Activated naive CD4-positive, alpha-beta T cell (primary cell): ENCODE results near the gene SYNPO2.
"Not testable (repeated sequence)": the region's sequence is repeated elsewhere in the genome, so short reads cannot be mapped to it uniquely, and the experiment has no call there.

Experiments used
- DNase-seq, 4 experiments: peaks; one replicate each; lab custom pipeline; 2025; lab: John Stamatoyannopoulos, UW

SYNPO2 gene

DNA sequence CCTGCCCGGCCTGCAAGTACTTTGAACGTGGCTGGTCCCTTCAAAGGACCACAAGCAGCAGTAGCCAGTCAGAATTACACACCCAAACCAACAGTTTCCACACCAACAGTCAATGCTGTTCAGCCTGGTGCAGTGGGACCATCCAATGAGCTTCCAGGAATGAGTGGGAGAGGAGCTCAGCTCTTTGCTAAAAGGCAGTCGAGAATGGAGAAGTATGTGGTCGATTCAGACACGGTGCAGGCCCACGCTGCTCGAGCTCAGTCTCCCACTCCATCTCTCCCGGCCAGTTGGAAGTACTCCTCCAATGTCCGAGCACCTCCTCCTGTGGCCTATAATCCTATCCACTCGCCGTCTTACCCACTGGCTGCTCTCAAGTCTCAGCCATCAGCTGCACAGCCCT lies 142.6 kb downstream of the SYNPO2 start:
- no peak for DNase-seq

DNA sequence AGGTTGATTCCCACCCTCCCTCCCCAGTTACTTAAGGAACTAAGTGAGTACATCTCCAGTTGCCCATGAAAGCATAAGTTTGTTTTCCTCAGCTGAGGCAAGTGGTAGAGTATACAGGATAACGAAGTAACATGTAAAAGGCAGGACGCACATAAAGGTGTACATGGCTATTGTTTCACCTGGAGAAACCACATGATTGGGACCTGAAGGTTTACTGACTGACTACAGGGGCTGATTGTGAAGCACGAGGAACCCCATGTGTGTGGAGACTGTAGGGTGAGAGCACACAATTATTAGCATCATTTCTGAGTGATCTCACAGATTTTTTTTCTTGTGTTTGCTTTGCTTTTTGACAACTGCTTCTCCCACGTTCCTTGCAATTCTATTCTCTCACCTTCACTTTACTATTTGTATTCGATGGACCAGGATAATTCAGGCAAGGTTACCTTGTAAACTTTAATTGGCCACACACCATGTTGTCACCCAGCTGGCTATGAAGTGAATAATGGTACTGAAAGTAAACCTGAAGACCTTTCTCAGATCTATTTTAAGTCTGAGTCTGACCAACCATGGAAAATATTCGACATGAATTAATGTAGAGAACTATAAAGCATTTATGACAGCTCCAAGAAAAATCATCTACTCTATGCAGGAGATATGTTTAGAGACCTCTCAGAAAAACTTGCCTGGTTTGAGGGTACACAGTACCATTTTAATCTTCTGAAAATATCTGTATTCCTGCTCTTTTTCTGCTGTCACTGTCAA lies 144.4 kb downstream of the SYNPO2 start:
- DNase-seq = no peak

DNA sequence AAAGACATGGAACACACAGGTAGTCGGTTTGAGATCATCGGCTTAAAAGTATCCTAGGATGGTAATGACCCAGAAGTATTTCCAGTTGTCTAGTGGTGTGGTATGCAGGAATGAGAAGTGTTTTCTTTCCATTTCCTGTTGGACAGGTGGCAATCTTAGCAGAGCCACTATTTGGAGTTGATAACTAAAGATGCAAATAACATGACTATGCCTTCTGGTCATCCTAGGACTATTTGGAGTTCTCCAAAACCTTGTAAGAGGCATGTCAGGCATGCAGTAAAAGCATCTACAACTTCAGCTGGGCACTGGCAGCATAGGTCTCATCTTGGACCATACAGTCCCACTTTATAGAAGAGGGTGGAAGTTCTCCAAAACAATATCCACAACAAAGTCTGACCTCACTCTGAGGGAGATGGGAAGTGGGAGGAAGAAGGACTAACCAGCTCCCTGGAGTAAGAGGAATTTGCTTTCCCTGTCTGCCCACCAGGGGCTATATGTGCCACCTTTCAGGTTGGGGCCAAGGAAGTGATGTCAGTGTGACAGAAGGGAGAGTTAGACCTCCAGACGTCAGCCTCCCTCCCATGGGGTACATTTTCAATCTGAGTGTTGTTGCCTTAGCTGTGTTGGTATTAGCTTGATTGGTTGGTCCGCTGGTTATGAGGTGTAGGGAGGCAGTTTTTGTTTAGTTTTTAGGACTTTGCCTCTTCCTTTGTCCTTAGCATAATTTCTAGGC lies 145.8 kb downstream of the SYNPO2 start:
- no peak for DNase-seq

DNA sequence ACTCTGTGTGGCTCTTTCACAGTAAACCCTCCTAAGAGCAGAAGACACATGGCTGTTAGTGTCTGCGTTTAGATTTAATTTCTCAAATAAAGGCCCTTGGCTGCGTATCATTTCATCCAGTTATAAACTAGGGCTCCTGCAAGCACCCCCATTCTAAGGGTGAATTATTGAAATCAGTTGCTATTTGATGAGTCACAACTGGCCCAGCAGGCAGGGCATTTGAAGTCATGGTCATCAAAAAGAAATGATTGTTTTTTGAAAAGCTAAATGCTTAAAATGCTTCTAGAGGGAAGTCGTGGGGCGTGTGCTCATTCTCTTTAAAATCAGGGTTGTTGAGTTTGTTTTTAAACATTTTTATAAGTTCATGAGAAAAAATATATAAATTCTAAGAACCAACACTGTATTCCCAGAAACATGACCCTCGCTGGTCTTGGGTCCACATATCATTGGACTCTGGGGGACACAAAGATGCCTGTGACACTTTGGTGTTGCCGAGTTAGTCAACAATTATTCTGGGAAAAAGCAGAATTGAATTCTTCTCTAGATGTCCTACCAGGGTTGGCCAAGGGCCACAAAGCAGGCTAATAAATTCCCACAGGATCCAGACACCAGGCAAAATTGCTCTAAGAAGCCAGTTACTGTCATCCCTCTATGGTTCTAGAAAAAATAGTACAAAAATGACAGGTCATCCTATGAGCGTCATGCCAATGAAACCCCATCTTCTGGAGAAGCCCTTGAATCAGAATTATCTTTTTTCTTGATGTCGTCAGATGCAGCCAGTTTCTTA lies 147.5 kb downstream of the SYNPO2 start:
- DNase-seq = no peak

DNA sequence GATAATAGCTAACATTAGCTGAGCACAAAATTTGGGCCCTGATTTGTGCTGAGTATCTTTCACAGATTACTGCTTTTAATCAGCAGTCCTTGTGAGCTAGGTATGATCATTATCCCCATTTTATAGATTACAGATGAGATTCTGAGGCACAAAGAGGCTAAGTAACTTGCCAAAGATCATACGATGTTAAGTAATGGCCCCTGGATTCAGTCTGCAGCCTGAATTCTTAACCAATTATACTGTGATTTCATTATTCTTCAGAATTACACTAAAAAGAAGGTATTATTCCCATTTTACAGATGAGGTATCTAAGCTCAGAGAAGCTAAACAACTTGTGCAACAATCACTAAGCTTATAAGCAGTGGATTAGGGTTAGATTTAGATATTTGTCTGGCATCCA lies 149.1 kb downstream of the SYNPO2 start:
- DNase-seq = no peak

DNA sequence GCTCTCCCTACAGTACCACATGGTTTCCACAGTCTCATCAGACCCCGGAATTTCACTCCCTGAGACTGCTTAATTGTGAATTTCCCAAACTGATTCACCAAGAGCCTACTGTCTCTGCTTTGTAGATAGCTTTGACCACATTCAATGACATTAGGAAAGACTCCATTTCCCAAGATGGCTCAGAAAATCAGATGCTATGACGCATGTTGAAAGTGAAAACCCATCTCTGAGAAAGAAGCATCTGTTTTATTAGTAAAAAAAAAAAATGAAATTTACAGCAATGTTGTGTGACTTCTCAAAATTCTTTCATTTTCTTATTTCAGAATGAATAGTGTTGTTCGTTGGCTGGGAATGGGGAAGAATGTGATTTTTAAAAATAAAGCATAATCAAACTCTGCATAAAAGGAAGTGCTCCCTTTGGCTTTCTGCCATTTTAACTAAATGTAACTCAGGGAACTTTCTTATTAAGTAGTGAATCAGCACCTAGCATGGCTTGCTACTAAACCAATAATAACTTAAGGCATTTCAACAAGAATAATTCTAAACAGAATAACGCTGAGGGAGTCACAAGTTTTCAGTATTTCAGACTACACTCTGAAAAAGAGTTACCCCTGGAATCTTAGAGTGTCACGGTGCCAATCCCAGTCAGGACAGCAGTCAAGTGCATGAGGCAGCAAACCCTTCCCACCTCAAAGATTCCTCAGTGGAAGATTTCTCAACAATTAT lies 149.6 kb downstream of the SYNPO2 start:
- DNase-seq = no peak

DNA sequence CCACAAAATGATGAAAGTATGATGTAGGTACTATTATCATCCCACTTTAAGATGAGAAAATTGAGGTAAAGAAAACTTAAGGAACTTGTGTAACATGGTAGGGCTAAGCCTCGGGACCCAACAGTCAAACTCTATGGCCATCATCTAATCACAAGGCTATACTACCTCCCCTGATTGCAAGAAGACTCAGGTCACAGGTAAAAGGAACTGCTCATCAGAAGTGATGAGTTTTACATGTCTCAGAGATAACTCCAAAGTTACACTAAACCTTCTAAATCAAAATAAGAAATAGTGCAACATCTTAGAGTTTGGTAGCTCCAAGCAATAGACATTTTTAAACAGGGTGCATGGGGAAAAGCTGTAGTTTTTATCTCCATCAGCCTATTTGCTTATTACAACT lies 150.5 kb downstream of the SYNPO2 start:
- no peak for DNase-seq

DNA sequence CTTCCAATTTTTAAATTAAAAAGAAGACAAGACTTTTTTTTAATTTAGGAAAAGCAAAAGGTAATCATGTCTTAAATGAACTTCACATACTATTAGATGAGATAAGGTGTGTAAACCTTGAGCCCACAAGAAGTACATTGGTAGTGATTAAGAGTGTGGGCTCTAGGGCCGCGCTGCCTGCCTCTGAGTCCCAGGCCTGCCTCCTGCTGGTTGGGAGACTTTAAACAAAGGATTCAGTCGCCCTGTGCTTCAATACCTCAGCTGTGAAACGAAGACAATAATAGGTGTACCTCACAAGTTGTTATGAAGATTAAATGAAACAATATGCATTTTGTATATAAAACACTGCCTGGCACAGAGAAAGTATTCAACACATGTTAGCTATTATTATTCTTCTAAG lies 151.1 kb downstream of the SYNPO2 start:
- no peak for DNase-seq

DNA sequence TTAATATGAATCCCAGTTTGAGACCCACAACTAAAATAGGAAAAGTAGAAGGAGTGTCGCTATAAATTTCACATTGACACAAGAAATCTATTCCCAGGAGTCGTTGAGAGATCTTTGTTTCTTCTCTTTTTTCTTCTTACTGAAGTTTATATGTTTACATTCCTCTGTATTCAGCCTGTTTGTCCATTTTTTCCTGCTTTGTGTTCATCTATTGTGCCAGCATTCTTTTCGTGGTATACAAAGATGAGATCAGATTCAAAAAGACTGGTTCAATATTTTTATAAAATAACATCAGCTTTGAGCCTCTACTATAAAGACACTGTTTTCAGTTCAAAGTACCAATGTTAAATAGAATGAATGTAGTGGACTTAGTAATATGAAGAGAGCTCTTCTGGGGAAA lies 151.6 kb downstream of the SYNPO2 start:
- DNase-seq = no peak

DNA sequence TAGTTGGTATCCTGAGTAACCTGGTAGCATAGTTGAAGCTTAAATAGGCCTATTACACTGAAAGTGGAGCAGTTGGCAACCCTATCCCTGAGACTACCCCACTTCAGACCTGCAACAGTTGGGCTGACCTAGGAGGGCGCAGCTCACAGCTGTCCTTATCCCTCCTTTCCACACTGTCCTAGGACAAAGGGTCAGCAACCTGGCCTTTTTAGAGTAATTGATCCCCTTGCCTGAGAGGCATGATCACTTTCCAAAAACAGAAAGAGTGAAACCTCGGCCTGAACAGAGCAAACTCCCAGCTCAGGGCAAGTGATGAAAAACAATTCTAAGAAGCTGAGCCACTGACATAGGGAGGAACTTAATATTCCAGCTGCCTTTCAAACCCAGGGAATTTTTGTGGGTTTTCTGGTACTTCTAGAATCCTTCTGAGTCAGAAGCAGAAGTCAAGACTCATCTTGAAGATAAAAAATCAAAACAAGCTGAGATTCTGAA lies 152.1 kb downstream of the SYNPO2 start:
- no peak for DNase-seq

DNA sequence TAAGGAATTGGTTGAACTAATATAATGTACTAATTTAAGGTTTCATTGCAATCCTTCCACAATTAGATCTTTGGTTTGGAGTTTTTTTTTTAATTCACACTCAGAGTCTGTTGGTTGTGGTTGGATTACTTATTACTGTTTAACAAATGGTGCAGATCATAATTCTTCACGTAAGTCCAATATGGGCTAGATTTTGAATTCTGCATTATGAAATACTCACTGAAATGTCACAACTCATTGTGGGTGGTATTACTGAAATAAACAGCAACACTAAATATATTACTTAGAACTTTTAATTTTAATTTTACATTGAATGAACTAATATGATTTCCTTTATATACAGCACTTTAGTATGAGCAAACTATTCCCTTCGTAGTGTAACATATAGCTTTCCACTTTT lies 152.7 kb downstream of the SYNPO2 start:
- DNase-seq = no peak

DNA sequence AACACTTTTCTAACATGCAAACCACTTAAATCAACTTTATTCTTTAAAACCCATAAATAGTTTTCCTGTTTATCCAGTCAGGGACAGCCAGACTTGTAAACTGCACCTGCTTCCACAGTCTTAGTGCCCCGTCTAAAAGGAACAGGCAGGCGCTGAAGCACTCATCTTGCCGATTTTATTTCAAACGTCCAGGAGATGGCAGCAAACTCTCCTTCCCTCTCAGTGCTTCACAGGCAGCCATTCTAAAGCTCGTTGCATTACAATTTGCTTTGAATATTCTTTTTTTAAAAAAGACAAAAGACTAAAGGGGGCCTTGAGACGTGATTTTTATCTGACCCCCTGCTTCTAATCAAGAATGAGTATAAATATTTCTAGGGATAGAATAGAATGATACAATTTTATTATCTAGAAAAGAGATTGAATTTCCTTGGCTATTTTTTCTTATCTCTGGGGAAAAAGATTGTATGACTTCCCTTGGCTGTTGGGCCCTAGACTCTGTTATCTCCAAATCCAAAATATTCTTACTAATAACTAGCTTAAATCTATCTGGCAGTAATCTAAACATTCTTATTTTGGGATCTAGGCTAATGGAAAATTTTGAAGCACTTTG lies 153.4 kb downstream of the SYNPO2 start:
- DNase-seq = peak in 2 of 4 experiments; percentile 2 to 6

DNA sequence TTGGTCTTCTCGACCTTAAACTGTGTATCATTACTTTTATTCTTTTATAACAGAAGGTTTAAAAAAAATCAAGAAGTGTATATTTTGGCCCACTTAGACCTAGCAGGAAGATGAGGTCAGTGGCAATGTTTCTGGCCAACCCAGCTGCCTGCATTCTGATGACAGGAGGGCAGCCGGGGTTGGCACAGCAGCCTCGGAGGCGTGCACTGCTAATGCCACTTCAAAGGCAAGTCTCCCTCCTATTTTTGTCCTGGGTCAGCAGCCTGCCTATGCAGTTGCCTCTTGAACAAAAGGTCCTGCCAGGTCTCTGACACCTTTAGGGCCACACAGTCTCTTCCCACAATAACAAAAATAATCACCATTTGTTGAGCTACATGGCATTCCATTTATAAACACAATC lies 157.6 kb downstream of the SYNPO2 start:
- DNase-seq = no peak

DNA sequence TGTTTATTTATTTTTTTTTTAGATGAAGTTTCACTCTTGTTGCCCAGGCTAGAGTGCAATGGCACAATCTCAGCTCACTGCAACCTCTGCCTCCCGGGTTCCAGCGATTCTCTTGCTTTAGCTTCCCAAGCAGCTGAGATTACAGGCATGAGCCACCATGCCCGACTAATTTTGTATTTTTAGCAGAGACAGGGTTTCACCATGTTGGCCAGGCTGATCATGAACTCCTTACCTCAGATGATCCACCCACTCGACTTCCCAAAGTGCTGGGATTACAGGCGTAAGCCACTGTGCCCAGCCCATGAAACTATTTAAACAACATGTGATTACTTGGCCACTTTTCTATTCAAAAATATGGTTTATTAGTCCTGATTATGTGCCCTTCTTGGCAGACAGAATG lies 158.4 kb downstream of the SYNPO2 start:
- DNase-seq = not testable (repeated sequence)

DNA sequence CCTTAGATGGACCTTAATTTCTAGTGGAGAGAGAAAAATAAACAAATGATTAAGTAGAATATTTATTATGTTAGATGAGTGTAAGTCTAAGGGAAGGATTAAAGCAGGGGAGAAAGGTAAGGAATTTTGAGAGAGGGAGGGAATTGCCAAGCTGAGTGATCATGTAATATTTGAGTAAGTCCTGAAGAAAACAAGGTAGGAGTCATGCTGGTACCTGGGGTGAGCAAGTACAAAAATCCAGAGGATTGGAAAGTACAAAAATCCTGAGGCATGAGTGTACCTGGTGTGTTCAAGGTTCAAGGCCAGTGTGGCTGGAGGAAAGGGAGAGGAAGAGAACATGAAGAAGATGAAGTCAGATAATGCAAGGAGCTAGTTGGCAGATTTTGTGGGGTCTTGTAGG lies 159.8 kb downstream of the SYNPO2 start:
- no peak for DNase-seq

DNA sequence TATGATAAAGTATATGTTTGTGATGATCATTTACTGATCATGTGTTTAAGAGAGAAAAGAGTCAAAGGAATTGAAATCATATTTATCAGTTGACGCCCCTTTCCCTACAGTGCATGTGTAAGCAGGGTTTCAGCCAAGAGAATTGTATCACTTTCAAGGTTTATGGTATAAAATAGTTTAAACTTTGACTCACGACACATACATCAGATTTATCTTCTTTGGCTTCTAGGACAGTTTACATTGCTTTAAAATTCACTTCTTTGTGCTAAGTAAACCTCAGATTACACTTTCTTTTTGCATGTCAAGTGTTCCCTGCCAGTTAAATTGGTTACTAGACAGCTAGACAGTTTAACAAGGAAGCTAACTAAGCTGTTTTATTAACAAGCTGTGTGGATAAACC lies 160.7 kb downstream of the SYNPO2 start:
- DNase-seq = no peak

DNA sequence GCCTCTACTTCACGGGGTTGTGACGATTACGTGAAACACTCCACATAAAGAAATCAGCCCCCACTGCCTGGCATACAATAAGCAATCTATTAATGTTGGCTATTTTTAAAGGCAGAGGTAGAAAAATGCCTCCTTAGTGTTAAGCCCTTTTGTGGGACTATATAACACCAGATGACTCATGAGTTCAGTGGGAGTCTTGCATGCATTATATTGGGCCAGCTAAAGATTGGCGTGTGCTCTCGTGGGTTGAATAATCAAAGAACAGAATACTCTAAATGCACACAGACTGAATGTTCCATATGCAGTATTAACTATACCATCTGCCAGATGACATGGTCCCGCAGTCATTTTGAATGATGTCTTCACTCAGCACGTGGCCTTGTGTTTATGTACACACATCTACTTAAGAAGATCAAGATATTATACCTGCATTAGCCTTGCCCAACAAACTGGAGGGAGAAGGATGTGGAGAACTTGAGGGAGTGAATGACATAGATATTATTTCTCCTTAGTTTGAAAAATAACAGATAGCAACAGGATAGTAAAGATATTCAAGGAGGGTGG lies 162.0 kb downstream of the SYNPO2 start:
- DNase-seq = no peak

DNA sequence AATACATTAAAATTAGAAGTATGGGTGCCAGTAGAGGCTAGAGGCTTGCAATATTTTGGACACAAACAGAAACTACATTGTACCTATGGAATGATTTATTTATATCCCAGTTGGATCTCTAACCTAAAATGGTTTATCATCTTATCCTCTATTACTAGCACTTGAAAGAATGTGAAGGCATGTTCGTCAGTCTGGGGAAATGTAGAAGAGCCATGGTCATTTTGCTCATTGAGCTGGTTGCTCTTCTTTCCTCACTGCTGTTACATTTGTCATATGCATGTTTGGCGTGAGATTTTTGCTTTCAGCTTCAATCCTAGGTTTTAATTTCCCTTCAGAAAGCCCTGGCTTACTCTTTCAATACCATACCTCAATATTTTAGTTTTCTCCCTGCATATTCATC lies 164.6 kb downstream of the SYNPO2 start:
- no peak for DNase-seq

DNA sequence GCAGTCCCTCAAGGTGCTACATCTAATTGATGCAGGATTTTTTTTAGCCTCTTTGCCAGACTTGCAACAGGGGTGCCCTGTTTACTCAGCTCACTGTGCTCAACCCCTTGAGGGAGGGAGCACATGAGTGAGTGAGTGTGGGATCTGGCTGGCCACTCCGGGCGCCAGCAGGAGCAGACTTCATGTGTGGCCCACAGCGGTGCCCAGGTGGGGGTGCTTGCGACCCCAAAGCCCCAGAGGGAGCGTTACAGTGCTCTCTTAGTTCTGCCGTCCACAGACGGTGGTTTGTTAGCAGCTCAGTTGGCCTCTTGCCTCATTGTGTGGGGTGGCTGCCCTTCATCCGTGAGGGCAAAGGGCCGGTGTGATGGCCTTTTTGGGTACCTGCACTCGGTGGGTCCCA lies 165.3 kb downstream of the SYNPO2 start:
- no peak for DNase-seq

DNA sequence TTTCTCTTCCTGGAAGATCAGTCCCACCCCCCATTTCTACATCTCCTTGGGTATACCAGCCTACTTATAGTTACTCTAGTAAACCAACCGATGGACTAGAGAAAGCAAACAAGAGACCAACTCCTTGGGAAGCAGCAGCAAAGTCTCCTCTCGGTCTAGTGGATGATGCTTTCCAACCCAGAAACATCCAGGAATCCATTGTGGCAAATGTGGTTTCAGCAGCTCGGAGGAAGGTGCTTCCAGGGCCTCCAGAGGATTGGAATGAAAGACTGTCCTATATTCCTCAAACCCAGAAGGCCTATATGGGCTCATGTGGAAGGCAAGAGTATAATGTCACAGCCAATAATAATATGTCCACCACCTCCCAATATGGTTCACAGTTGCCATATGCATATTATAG lies 168.8 kb downstream of the SYNPO2 start:
- DNase-seq = no peak

DNA sequence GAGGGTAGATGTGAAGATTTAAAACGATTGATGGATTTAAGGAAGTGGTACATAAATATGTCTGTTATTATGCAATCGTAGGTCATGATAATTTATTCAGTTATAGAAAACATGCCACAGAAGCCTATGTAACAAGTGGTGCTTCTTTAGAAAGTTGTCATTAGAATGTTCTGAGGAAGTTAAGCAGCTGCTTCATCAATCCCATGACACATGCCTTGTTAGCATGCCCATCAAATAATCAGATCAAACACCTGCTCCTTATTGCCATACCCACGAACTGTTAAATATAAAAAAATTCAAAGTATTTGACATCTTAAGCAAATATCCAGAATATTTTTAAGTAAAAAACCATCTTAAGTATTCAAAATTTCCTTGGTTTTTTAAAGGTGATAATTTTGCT lies 170.6 kb downstream of the SYNPO2 start:
- no peak for DNase-seq
